Brain microvascular endothelial cell (primary cell): ENCODE data around the gene WNK4.

Experiments
- DNase-seq: peaks from one replicate; pipeline ENCODE4 v3.0.0-alpha.2; 2020
- H3K27ac ChIP-seq: fragments of 250-450 bp; sonication (Bioruptor Pico); 2 replicates; pipeline ENCODE4 v1.5.1; 2020; ENCODE audit warnings: mild to moderate bottlenecking, moderate library complexity
- H3K27me3 ChIP-seq: fragments of 250-450 bp; sonication (Bioruptor Pico); replicated peaks from 2 replicates; pipeline ENCODE4 v1.5.1; 2020; ENCODE audit warnings: mild to moderate bottlenecking
- H3K36me3 ChIP-seq: fragments of 250-450 bp; sonication (Bioruptor Pico); replicated peaks from 2 replicates; pipeline ENCODE4 v1.5.1; 2020; ENCODE audit warnings: mild to moderate bottlenecking
- H3K4me3 ChIP-seq: 2 replicates; pipeline ENCODE4 v1.5.1; 2011; ENCODE audit warnings: low read depth, mild to moderate bottlenecking, control low read depth, low read length, moderate library complexity
- CTCF ChIP-seq: IDR thresholded peaks from 2 replicates; pipeline ENCODE4 v1.5.1; 2011; ENCODE audit warnings: low read depth, mild to moderate bottlenecking, moderate library complexity, low read length, control low read depth, inconsistent platforms; ENCODE audit errors: missing control alignments
- in situ Hi-C: cut with HindIII; loops from 2 replicates; pipeline ENCODE4 v1.10.0; 2017; ENCODE audit warnings: low sequenced_read_pairs, low pct_ligation_motif_present

Gene WNK4

GRCh38 chr17:42832934-42833766 is 52.7 kb downstream of the WNK4 start, which contains the start of gene PSME3:
TSS of gene PSME3 (plus strand) at chr17:42833397. CDS start at chr17:42833632, 235 bp downstream.
- peak within 1 kb of the TSS; percentile 99 for H3K4me3 ChIP-seq

GRCh38 chr17:42833767-42834422 is 53.5 kb downstream of the WNK4 start:
- no peak for TF ChIP-seq CTCF
- no peaks in the 10 kb centered on the region for H3K27me3 ChIP-seq
- peak overlapping the region; percentile 99 for H3K4me3 ChIP-seq
- H3K27ac ChIP-seq = peak overlapping the region; percentile 86
- peaks cover 28% of the 10 kb centered on the region for H3K36me3 ChIP-seq
- in situ Hi-C loops = no loop called here
- no peak for DNase-seq

More at GRCh38 chr17:42832934-42833766, 52.7 kb downstream of the WNK4 start, which contains the start of gene PSME3:
- DNase-seq = peak; percentile 82
- Histone ChIP-seq H3K27me3 (no peaks in the 10 kb centered on the region), H3K36me3 (peaks cover 22% of the 10 kb centered on the region), H3K27ac (peak within 1 kb of the TSS; percentile 86)
- peak; percentile 3 for TF ChIP-seq CTCF
- in situ Hi-C loops = no loop called here

- H3K27ac ChIP-seq = no peak overlapping the region
- in situ Hi-C loops = no loop called here
- DNase-seq = no peak
- no peaks in the 10 kb centered on the region for H3K27me3 ChIP-seq
- no peak for TF ChIP-seq CTCF
- H3K4me3 ChIP-seq = no peak overlapping the region
- H3K36me3 ChIP-seq = peaks cover 44% of the 10 kb centered on the region
Measured at GRCh38 chr17:42835732-42836131, 55.3 kb downstream of the WNK4 start.

- in situ Hi-C loops = no loop called here
- no peak for DNase-seq
- Histone ChIP-seq H3K36me3 (peaks cover 77% of the 10 kb centered on the region), H3K27me3 (no peaks in the 10 kb centered on the region), H3K4me3 (no peak overlapping the region), H3K27ac (no peak overlapping the region)
- no peak for TF ChIP-seq CTCF
Measured at GRCh38 chr17:42841975-42842685, 61.7 kb downstream of the WNK4 start.

- Histone ChIP-seq H3K27ac (no peak overlapping the region), H3K36me3 (peaks cover 67% of the 10 kb centered on the region), H3K4me3 (no peak overlapping the region), H3K27me3 (no peaks in the 10 kb centered on the region)
- peak; percentile 39 for DNase-seq
- TF ChIP-seq CTCF = peak; percentile 99
- in situ Hi-C loops = no loop called here
Measured at GRCh38 chr17:42843358-42843934, 63.0 kb downstream of the WNK4 start.
